HEK293T (cell line): ENCODE measurements around the gene SLAMF8.

Source experiments
- ARNT ChIP-seq: fragments of 450-650 bp; IDR thresholded peaks from 2 replicates; pipeline ENCODE4 v1.6.1; 2017; ENCODE audit warnings: mild to moderate bottlenecking
- BHLHE40 ChIP-seq: fragments of 450-650 bp; IDR thresholded peaks from 2 replicates; pipeline ENCODE4 v1.6.1; 2016; ENCODE audit warnings: mild to moderate bottlenecking, moderate library complexity, borderline replicate concordance
- ELF4 ChIP-seq: fragments of 450-650 bp; IDR thresholded peaks from 2 replicates; pipeline ENCODE4 v1.6.1; 2017; ENCODE audit warnings: antibody characterized with exemption
- FOXK2 ChIP-seq: fragments of 450-650 bp; IDR thresholded peaks from 2 replicates; pipeline ENCODE4 v1.6.1; 2016; ENCODE audit warnings: mild to moderate bottlenecking
- FOXM1 ChIP-seq: fragments of 450-650 bp; IDR thresholded peaks from 2 replicates; pipeline ENCODE4 v1.6.1; 2017; ENCODE audit warnings: mild to moderate bottlenecking, borderline replicate concordance
- HDGF ChIP-seq: fragments of 450-650 bp; IDR thresholded peaks from 2 replicates; pipeline ENCODE4 v1.6.1; 2017; ENCODE audit warnings: antibody characterized with exemption, borderline replicate concordance
- SP1 ChIP-seq: fragments of 450-650 bp; IDR thresholded peaks from 2 replicates; pipeline ENCODE4 v1.6.1; 2017
- SUZ12 ChIP-seq: fragments of 450-650 bp; IDR thresholded peaks from 2 replicates; pipeline ENCODE4 v1.6.1; 2016; ENCODE audit warnings: mild to moderate bottlenecking
- TARDBP ChIP-seq: fragments of 450-650 bp; IDR thresholded peaks from 2 replicates; pipeline ENCODE4 v1.6.1; 2016
- ZNF384 ChIP-seq: fragments of 450-650 bp; IDR thresholded peaks from 2 replicates; pipeline ENCODE4 v1.6.1; 2016
- TF ChIP-seq, protein P1 (sequence below): fragments of 450-650 bp; IDR thresholded peaks from 2 replicates; pipeline ENCODE4 v1.6.1; 2016

- TF ChIP-seq FOXM1 (no peak), SUZ12 (no peak), TARDBP (no peak), BHLHE40 (no peak), ZNF384 (no peak), FOXK2 (no peak), ARNT (no peak), HDGF (no peak), ELF4 (no peak), SP1 (no peak)
- TF ChIP-seq, protein P1, sequence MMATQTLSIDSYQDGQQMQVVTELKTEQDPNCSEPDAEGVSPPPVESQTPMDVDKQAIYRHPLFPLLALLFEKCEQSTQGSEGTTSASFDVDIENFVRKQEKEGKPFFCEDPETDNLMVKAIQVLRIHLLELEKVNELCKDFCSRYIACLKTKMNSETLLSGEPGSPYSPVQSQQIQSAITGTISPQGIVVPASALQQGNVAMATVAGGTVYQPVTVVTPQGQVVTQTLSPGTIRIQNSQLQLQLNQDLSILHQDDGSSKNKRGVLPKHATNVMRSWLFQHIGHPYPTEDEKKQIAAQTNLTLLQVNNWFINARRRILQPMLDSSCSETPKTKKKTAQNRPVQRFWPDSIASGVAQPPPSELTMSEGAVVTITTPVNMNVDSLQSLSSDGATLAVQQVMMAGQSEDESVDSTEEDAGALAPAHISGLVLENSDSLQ = no peak
Measured at GRCh38 chr1:159831412-159832141, 4.9 kb downstream of the SLAMF8 start.
